Dedifferentiated amniotic fluid mesenchymal stem cell (primary cell): ENCODE data around the gene SAMD7.
A peak's percentile ranks its signal among the peaks of the same experiment; 100 is the strongest.

ENCODE experiments used
- DNase-seq: peaks from one replicate; pipeline ENCODE4 v3.0.0-alpha.2; 2016; ENCODE audit errors: extremely low spot score

Gene SAMD7

DNA sequence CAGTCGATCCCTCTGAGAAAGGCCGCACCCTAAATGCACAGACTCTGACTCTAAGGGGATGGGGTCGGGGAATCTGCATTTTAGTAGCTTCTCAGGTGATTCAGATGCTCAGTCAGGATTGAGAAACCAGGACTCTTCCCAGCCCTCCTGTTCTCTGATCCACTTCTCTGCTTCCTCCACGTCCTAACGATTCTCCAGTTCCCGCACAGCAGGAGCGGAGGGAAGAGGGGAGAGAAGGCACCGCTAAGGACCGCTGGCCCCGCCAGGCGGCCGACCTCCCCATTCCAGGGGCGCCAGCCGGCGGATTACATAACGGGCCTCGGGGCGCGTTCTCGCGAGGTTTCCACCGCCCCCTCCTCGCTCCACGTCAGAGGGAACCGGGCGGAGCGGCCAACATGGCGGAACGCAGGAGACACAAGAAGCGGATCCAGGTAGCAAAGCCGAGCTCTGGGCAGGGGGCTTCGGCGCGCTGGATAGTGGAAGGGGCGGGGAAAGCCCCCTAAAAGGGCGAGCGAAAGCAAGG is 55.1 kb downstream of the SAMD7 start, which contains the start of gene SEC62:
Gene SEC62 (plus strand): TSS at position 380 of the 523 bp plus-strand sequence. CDS start 16 bp downstream, at position 396.
- peak; percentile 88 for DNase-seq

DNA sequence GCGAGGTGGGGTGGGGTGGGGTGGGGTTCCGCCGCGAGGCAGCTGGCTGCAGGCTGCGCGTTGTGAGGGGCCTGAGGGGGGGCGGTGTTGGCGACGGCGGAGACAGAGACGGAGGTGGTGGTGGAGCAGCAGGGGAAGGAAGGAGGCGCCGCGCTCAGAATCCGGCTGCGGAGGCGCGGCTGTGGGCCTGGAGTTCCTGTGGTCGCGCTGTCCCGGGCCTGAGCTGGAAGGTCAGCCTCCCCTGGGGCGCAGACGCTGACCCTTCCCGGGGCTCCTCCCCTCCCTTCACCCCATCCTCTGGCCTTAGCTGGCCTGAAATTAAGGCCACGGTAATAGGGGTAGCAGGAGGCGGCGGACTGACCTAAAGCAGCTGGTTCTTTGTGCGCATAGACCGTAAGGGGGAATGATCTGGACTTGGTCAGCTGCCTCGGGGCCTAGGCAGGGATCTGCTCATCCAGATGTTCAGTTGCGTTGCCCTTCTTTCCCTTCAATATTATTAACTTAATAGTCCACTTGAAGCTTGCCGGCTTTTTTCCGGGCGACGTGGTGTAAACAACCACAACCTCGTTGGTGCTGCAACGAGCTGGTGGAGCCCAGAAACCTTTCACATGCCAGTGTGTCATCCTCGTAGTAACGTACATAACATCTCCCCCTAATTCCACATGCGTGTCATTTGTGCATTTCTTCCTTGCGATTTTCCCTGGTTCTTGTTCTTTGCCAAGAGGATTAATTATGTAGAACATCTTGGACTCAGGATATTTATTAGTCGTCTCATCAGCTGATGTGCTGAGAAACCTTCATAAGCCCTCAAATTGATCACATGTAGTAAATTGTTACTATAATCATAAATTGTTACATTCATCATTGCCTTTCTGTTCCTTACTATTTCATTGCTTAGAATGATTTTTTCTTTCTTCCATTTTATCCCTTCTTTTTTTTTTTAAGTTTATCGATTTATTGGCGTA is 55.9 kb downstream of the SAMD7 start:
- peak; percentile 43 for DNase-seq

DNA sequence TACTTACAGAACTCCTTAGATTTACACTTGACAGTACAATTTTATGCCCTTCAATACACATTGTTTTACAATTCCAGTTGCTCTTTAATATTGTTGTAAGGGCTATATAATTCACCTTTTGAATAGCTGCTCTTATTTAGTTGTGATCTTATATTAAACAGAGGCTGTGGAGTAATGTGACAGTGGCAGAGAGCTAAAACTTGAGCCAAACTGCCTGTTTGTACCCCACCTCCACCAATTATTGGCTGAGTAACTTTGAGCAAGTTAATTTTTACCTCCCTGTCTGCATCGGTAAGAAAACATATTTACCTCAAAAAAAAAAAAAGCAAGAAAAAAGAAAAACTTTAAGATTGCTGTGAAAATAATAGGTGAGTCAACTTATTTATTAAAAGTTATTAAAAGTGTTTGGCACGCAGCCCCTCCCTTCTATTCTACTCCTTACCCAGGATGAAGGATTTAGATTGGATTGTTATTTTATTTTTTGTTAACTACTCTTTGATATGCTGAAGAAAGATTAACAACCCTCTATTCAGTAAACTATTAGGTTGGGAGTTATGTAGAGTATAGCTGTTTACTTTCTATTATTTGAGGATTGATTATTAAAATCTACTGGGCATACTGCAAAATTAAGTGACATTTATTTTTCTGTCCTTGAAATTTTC is 57.0 kb downstream of the SAMD7 start:
- DNase-seq, result no peak

DNA sequence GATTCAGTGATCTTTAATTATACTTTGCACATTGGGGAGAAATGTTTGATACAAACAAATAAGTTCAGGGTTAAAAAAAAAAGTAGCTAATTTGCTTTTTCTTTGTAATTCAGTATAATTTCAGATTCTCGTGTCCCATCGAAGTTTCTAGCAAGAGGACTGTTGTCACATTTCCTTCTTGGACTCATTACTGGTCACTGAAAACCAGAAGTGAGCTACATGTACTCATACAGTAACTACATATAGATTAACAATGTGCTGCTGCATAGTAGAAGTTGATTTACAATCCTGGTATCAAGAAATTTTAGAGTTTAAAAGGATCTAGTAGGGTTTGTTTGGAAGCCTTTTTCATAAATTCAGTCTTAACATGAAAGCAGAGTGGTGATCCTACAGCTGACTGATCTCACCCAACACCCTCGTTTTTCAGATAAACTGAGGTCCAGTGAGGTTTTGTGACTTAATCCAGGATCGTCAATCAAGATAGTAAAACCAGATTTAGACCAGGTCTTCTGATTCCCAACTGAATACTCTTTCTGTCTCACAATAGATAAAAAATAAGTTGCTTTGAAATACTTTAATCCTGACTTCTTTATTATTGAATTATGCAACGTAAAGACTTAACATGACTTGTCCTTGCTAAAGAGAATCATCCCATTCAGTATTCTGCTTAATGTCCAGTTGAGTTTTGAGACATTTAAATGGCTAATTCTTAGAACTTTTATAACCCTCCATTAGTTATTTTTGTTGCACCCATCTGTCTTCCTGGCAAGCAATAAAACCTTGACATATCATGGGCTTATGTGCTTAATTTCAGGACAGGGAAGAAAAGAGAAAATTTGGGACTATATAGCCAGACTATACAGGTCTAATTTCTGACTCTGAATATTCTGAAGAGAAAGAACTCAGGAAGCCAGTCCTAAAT is 58.1 kb downstream of the SAMD7 start:
- DNase-seq, result no peak

DNA sequence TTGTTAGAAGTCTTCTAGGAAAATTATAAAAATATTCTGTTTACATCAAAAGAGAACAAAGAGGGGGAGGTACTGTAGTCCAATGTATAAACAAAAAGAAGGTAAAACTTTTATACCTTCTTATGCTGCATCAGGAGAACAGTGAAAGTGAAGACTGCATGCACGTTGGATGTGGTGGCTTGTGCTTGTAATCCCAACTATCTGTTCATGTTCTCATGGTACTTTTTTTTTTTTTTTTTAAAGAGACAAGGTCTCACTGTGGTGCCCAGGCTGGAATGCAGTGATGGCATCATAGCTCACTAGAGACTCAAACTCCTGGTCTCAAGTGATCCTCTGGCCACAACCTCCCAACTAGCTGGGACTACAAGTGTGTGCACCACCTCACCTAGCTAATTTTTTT is 59.5 kb downstream of the SAMD7 start:
- DNase-seq, result no peak

DNA sequence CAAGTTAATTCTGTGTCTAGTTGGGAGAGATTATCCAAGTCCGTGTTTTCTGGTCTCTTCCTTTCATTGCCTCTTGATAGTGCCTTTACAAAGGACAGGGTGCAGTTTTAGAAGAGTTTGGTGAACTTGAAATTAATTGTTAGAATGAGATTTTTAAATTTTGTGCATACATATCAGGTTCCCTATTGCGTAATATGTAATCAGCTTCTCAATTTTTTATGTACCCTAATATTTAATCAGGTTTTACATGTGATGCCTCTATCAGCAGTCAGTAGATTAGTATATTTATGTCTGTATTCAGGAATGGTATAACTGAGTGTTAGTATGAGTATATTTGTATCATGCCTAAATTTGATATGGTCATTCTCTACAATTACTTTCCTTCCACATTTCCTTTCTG is 60.1 kb downstream of the SAMD7 start:
- no peak for DNase-seq

DNA sequence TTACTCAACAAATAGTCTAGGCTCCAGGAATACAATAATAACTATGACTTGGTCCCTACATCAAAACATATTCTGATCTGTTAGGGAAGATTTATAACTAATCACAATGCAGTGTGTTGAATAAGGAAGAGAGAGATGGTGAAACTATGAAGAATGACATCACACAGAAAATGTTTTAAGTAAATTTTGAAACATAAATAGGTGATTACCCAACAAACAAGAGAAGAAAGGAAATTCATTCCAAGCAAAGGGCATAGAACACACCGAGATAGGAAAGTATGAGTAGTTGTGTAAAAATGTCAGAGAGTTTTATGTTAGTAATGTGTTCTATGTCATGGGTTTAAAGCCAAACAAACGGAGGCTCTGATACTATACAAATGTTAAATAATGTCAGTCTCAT is 68.7 kb downstream of the SAMD7 start:
- DNase-seq, result no peak

DNA sequence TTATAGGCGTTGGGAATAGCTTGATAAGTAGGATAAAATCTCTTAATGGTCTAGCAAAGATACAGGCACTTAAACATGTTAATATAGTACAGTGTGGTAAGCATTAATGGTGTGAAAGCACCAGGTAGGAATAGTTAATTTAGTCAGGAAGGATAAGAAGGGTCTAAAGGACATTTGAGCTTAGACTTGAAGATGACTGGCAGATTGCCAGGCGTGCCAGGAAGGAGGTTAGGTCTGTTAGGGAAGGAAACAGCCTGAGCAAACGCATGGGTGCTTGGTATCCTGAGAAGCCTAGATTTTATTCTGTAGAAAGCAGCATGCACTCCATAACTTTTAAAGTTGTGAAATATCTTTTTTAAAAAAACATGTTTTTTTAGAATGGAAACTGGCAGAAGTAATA is 72.9 kb downstream of the SAMD7 start:
- DNase-seq, result no peak
